T-helper 1 cell (primary cell): ENCODE results near the gene BUB3.
A peak's percentile ranks its signal among the peaks of the same experiment; 100 is the strongest.
"Not testable (repeated sequence)": the region's sequence is repeated elsewhere in the genome, so short reads cannot be mapped to it uniquely, and the experiment has no call there.

Source experiments
- DNase-seq, 5 donors: peaks; one replicate each; pipeline ENCODE4 v3.0.0-alpha.2; 2012 to 2020

The BUB3 gene

GRCh38 chr10:123154711-123155505 lies 706 bp downstream of the BUB3 start:
- peak in 2 of 5 donors; percentile 37 to 59 for DNase-seq

GRCh38 chr10:123156078-123156477 lies 1.9 kb downstream of the BUB3 start:
- DNase-seq: no peak

- no peak for DNase-seq
Observed at GRCh38 chr10:123157210-123157609, 3.0 kb downstream of the BUB3 start.

GRCh38 chr10:123158682-123159081 lies 4.5 kb downstream of the BUB3 start:
- no peak for DNase-seq

GRCh38 chr10:123160311-123160980 lies 6.2 kb downstream of the BUB3 start:
- DNase-seq: peak in 1 of 5 donors; percentile 62

GRCh38 chr10:123164319-123164718 lies 10.1 kb downstream of the BUB3 start:
- DNase-seq: no peak

- no peak for DNase-seq
Observed at GRCh38 chr10:123165445-123166072, 11.4 kb downstream of the BUB3 start.

GRCh38 chr10:123166618-123167017 lies 12.4 kb downstream of the BUB3 start:
- DNase-seq: no peak

- no peak for DNase-seq
Observed at GRCh38 chr10:123170961-123171360, 16.8 kb downstream of the BUB3 start.

GRCh38 chr10:123171616-123172015 lies 17.4 kb downstream of the BUB3 start:
- not testable (repeated sequence) for DNase-seq

GRCh38 chr10:123175389-123176387 lies 21.5 kb downstream of the BUB3 start:
- DNase-seq: no peak

- not testable (repeated sequence) for DNase-seq
Observed at GRCh38 chr10:123178390-123178789, 24.2 kb downstream of the BUB3 start.

- DNase-seq: no peak
Observed at GRCh38 chr10:123180101-123181090, 26.2 kb downstream of the BUB3 start.

GRCh38 chr10:123183724-123184123 lies 29.5 kb downstream of the BUB3 start:
- DNase-seq: no peak

- DNase-seq: no peak
Observed at GRCh38 chr10:123187781-123188180, 33.6 kb downstream of the BUB3 start.

GRCh38 chr10:123191886-123192285 lies 37.7 kb downstream of the BUB3 start:
- DNase-seq: no peak

- no peak for DNase-seq
Observed at GRCh38 chr10:123194056-123194455, 39.9 kb downstream of the BUB3 start.

- DNase-seq: no peak
Observed at GRCh38 chr10:123200531-123200930, 46.3 kb downstream of the BUB3 start.

- no peak for DNase-seq
Observed at GRCh38 chr10:123202506-123202905, 48.3 kb downstream of the BUB3 start.

GRCh38 chr10:123203393-123204126 lies 49.4 kb downstream of the BUB3 start:
- no peak for DNase-seq

GRCh38 chr10:123204127-123204461 lies 49.9 kb downstream of the BUB3 start:
- DNase-seq: no peak
